Left kidney (tissue), 2 donors: ENCODE measurements around the gene TAPBPL. TPM values are rescaled to one million over a fixed set of nuclear protein-coding genes. Genes with fewer than 3 reads are reported as not detected.
"Not testable (repeated sequence)": the region's sequence is repeated elsewhere in the genome, so short reads cannot be mapped to it uniquely, and the experiment has no call there.

ENCODE experiments used
- DNase-seq: peaks from one replicate; pipeline ENCODE4 v3.0.0-alpha.2; 2013
- polyA plus RNA-seq: library from polyadenylated mRNA; unstranded; fragments of 120-200 nt; gene quantifications from one replicate; pipeline ENCODE4 v1.2.1, GENCODE V29; 2013; ENCODE audit not compliant: insufficient read length

Gene TAPBPL
- polyA plus RNA-seq, 1 donor: 15.4 TPM

DNA sequence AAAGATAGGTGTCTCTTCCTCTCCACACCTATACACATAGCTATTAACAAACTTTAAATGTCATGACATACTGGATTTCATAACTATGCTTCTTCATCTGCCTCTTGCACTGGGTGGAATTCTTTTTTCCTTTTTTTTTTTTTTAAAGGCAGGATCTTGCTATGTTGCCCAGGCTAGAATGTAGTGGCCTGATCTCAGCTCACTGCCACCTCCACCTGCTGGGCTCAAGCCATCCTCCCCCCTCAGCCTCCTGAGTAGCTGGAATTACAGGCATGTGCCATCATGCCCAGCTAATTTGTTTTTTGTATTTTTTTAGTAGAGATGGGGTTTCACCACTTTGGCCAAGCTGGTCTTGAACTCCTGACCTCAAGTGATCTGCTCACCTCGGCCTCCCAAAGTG, 36.4 kb downstream of the TAPBPL start:
- no peak for DNase-seq

DNA sequence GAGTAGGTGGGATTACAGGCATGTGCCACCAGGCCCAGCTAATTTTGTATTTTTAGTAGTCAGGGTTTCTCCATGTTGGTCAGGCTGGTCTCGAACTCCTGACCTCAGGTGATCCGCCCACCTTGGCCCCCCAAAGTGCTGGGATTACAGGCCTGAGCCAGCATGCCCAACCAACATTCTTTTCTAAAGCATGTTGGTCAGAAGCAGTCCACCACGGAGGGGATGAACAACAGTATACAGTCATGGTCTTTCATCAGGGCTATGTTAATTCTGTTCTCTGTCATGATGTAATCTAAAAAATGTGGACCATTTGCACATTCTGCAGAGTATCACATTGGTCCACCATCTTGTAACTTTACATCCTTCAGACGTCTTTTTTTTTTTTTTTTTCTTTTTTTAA, 37.6 kb downstream of the TAPBPL start:
- no peak for DNase-seq

DNA sequence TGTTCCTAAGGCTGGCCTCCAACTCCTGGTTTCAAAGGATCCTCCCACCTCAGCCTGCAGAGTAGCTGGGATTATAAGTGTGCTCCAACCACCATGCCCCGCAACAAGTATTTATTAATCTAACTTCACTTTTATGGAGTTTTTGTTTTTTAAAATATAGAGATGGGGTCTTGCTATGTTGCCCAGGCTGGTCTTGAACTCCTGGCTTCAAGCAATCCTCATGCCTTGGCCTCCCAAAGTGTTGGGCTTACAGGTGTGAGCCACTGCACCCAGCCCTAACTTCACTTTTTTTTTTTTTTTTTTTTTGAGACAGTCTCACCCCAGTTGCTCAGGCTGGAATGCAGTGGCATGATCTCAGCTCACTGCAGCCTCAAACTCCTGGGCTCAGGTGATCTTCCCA, 38.8 kb downstream of the TAPBPL start:
- not testable (repeated sequence) for DNase-seq

DNA sequence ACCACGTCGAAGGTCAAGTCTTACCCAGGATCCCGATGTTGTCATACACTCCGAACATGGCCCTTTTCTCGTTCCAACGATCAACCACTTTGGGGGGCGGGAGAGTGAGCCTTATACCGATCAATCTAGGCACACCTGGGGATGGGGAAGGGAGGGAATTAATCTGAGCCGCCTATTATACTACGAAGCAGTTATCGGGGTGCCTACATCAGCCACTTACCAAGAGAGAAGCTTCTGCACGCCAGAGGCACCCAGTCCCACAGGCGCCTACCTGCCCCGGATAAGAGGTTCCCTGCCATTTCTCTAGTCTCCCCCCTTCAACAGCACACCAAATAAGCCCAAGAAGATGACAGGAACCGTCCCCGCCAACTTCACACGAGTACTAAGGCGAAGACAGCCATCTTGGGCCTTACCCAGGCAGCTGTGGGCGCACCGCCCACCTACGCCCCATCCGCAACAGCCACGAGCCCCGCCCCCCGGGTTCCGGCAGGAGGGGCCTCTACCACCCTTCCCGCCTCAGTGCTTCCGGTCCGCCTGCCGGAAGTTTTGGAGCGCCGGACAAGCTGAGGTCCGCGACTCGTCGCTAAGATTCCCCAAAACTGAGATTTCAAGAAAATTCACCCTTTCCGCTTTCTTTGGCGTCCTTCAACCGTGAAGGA, 41.1 kb downstream of the TAPBPL start, which contains the start of gene MRPL51:
Gene MRPL51 (minus strand): TSS at position 425 of the 659 bp plus-strand sequence. CDS start 126 bp downstream, at position 299.
- DNase-seq: peak; percentile 93

DNA sequence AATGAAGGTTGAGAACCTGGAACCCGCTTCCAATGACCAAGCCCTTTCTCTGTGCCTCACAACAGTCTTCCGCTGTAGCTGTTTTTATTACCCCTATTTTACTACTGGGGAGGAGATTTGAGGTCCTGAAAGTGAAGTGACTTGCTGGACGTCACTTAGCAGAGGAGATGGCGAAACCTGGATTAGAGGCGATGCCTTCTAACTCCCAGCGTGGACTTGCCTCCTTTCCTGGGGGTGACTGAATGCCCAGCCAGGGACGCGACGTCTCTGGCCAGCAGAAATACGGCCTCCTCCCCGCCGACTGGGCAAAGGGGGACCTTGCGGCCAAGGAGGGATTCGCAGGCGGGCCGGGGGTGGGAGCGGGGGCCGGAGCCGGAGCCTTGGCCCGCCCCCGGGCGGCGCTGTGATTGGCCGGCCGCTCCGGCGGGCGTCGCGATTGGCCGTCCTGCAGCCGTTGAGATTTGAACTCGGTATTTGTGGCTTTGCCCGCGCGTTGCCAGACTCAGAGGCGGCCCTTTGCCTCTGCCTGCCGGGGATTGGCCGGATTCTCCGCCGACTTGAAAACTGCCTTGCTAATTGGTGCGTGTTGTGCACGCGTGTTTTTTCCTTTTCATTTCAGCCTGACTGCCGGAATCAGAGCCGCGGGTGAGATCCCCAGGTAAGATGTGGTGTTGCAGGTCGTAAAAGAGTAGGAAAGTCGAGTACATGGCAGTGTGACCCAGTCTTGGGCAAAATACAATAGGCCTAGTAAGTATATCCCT, 41.8 kb downstream of the TAPBPL start, which contains the start of gene NCAPD2:
Gene NCAPD2 (plus strand): TSS at position 606 of the 761 bp plus-strand sequence. CDS start 997 bp downstream, outside the sequence.
- peak; percentile 94 for DNase-seq

DNA sequence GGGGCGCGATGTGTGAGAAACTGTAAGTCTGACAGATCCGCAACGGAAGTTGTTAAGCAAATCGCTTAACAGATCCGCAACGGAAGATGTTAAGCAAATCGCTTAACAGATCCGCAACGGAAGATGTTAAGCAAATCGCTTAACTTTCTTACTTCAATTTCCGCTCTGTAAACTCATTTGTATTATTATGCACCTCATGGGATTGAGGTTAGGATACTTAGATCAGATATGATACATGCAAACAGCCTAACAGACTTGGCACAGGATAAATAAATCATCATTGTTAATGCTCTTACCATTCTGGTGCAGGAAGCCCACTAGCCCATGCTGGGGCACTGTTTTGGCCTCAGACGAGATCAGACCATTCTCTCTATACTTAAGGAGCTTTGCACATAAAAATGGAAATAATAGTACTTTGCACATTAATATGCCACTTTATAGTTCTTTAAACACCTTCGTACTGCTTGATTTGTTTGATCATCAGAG, 42.5 kb downstream of the TAPBPL start:
- peak; percentile 11 for DNase-seq

DNA sequence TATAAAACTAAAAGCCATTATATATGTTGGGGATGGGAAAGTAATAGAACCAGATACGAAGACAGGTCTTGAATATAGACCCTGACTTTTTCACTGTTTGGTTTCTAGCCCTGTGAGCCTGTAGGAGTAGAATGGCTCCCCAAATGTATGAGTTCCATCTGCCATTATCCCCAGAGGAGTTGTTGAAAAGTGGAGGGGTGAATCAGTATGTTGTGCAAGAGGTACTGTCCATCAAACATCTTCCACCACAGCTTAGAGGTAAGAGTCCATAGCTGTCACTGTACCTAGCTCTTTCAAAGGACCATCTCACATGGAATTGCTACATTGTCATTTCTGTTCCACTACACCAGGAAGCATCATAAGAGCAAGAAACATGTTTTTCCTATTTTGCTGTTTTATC, 43.1 kb downstream of the TAPBPL start:
- no peak for DNase-seq

DNA sequence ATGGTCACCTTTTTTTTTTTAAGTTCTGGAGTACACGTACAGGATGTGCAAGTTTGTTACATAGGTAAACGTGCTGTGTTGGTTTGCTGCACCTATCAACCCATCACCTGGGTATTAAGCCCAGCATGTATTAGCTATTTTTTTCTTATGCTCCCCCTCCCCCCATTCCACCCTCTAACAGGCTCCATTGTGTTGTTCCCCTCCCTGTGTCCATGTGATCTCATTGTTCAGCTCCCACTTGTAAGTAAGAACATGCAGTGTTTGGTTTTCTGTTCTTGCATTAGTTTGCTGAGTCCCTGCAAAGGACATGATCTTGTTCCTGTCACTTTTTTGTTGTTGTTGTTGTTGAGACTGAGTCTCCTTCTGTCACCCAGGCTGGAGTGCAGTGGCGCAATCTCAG, 45.4 kb downstream of the TAPBPL start:
- DNase-seq: not testable (repeated sequence)

DNA sequence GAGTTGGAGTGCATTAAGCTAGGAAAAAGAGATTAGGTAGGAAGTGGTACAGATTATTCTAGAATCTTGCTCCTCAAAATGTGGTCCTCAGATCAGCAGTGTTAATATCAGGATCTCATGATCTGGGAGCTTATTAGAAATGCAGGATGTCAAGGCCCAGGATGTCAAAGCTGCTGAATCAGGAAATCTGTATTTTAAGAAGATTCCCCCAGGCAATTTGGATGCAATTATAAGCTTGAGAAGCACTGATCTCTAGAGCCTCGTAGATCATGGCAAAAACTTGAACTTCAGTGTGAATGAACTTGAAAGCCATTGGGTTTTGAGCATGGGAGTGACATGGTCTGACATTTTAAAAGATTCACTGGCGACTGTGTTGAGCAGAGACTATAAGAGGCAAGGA, 48.6 kb downstream of the TAPBPL start:
- no peak for DNase-seq

DNA sequence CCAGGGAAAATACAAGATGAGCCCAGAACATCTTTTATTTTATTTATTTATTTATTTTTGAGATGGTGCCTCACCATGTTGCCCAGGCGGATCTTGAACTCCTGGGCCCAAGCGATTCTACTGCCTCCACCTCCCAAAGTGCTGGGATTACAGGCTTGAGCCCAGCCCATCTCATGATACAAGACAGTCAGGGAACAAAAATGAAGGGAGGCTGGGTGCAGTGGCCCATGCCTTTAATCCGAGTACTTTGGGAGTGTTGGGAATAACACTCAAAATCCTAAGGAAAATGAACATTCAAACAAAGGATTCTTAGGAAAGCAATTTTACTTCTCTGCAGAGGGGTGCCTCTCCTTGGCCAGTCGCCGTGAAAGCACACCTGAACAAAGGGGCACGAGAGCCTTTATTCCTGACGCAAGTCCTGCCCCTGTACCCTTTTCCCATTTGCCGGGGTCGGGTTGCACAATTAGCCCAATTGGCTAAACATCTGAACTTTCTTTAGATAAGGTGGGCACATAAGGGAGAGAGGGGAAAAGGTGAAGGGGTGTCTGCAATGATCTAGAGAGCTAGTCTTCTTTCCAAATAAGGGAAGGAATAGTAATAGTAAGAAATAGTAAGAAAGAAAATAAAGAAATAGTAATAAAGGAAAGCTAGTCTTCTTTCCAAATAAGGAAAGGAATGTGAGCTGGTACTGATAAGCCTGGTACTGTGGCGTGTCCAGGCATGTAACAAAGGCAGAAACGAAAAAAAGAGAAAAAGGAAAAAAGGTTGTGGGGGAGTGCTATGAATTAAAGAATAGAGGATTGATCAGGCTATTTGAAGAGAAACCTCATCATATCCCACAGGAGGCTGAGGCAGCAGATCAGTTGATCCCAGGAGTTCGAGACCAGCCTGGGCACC, 55.5 kb downstream of the TAPBPL start:
- no peak for DNase-seq

DNA sequence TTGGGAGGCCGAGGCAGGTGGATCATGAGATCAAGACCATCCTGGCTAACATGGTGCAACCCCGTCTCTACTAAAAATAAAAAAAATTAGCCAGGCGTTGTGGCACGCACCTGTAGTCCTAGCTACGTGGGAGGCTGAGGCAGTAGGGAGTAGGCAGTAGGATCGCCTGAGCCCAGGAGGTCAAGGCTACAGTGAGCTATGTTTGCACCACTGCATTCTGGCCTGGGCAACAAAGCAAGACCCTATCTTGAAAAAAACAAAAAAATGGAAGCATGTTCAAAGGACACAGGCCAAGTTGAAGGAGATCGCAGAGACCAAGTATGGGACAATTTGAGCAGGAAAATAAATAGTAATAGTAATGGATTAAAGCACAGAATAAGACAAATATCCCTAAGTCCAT, 56.2 kb downstream of the TAPBPL start:
- DNase-seq: no peak

Other genes with a start within 250 kb of the TAPBPL start
- gene PLEKHG6, start 141.4 kb upstream of the TAPBPL start, polyA plus RNA-seq: 5.6 TPM
- gene TNFRSF1A, start 110.0 kb upstream of the TAPBPL start, polyA plus RNA-seq: 89.8 TPM
- gene SCNN1A, start 76.5 kb upstream of the TAPBPL start, polyA plus RNA-seq: 80.1 TPM
- gene LTBR, start 67.9 kb upstream of the TAPBPL start, polyA plus RNA-seq: 58.2 TPM
- gene CD27, start 7.1 kb upstream of the TAPBPL start, polyA plus RNA-seq: 1.2 TPM
- gene VAMP1, start 18.6 kb downstream of the TAPBPL start, polyA plus RNA-seq: 13.5 TPM
- 170 TPM for gene MRPL51, start 41.2 kb downstream of the TAPBPL start, polyA plus RNA-seq
- 83.5 TPM for gene NCAPD2, start 42.1 kb downstream of the TAPBPL start, polyA plus RNA-seq
- gene GAPDH, start 82.5 kb downstream of the TAPBPL start, polyA plus RNA-seq: 1,959 TPM
- 14.5 TPM for gene IFFO1, start 104.0 kb downstream of the TAPBPL start, polyA plus RNA-seq
- gene NOP2, start 116.2 kb downstream of the TAPBPL start, polyA plus RNA-seq: 33.4 TPM
- 328 TPM for gene CHD4, start 155.3 kb downstream of the TAPBPL start, polyA plus RNA-seq
- 0.91 TPM for gene LPAR5, start 183.9 kb downstream of the TAPBPL start, polyA plus RNA-seq
- gene ACRBP, start 195.4 kb downstream of the TAPBPL start, polyA plus RNA-seq: 6.0 TPM
- 109 TPM for gene ING4, start 211.1 kb downstream of the TAPBPL start, polyA plus RNA-seq
- gene ZNF384, start 237.3 kb downstream of the TAPBPL start, polyA plus RNA-seq: 98.0 TPM
- 12.1 TPM for gene PIANP, start 248.8 kb downstream of the TAPBPL start, polyA plus RNA-seq